Measurements from ENCODE around the gene PPP2R3A. TPM values are rescaled to one million over a fixed set of nuclear protein-coding genes. Genes with fewer than 3 reads are reported as not detected.

Gene PPP2R3A
- total and polyA plus RNA-seq, 2 donors (not counting 1 experiment from before 2014, with no cell fraction given) = 17.5 to 18.3 TPM

- peaks cover 97% of the 10 kb centered on the region for H3K79me2 ChIP-seq (ENCODE audit: control insufficient read depth, insufficient read depth, low read length)
- no peak for DNase-seq (ENCODE audit: low read depth in 2 of 2)
- no peak overlapping the region for H3K27ac ChIP-seq (ENCODE audit: insufficient read depth, low read length)
- H4K20me1 ChIP-seq (ENCODE audit: control insufficient read depth, extremely low read depth, insufficient read depth, low read length) = peaks cover 5% of the 10 kb centered on the region
- no peak overlapping the region for H3K9ac ChIP-seq (ENCODE audit: insufficient read depth, low read length)
- no peaks in the 10 kb centered on the region for H3K27me3 ChIP-seq (ENCODE audit: control insufficient read depth, insufficient read depth, low read length)
- peaks cover 4% of the 10 kb centered on the region for H3K4me1 ChIP-seq (ENCODE audit: control insufficient read depth, extremely low read depth, insufficient read depth, low read length)
- no peaks in the 10 kb centered on the region for H3K36me3 ChIP-seq (ENCODE audit: control insufficient read depth, insufficient read depth, low read length)
- no peak overlapping the region for H2AFZ ChIP-seq (ENCODE audit: low read length)
- TF ChIP-seq CTCF (conservative IDR thresholded peaks at IDR 0.05 in 1 of 2, IDR thresholded peaks at IDR 0.05 in 1 of 2; ENCODE audit: low read depth in 1 of 2, low read length in 2 of 2) = no peak
- no peak for TF ChIP-seq EZH2 (IDR thresholded peaks at IDR 0.05; ENCODE audit: low read length, missing control alignments)
- no peak overlapping the region for H3K4me3 ChIP-seq (replicated peaks in 1 of 4; ENCODE audit: control extremely low read depth in 1 of 4, insufficient read depth in 1 of 4, low read depth in 3 of 4, low read length in 4 of 4)
- H3K4me2 ChIP-seq (ENCODE audit: extremely low read depth, insufficient read depth, low read length) = no peak overlapping the region
- H3K9me3 ChIP-seq (ENCODE audit: control insufficient read depth, insufficient read depth, low read depth, low read length) = no peaks in the 10 kb centered on the region
Observed at GRCh38 chr3:136181741-136182140, 216.2 kb downstream of the PPP2R3A start.

GRCh38 chr3:136184703-136185102 lies 219.2 kb downstream of the PPP2R3A start:
- Histone ChIP-seq H3K27ac (ENCODE audit: insufficient read depth, low read length) (no peak overlapping the region), H3K9me3 (ENCODE audit: control insufficient read depth, insufficient read depth, low read depth, low read length) (no peaks in the 10 kb centered on the region), H3K9ac (ENCODE audit: insufficient read depth, low read length) (no peak overlapping the region), H3K4me1 (ENCODE audit: control insufficient read depth, extremely low read depth, insufficient read depth, low read length) (peaks cover 7% of the 10 kb centered on the region), H3K79me2 (ENCODE audit: control insufficient read depth, insufficient read depth, low read length) (peaks cover 97% of the 10 kb centered on the region), H4K20me1 (ENCODE audit: control insufficient read depth, extremely low read depth, insufficient read depth, low read length) (peaks cover 3% of the 10 kb centered on the region), H2AFZ (ENCODE audit: low read length) (no peak overlapping the region), H3K4me3 (replicated peaks in 1 of 4; ENCODE audit: control extremely low read depth in 1 of 4, insufficient read depth in 1 of 4, low read depth in 3 of 4, low read length in 4 of 4) (no peak overlapping the region), H3K4me2 (ENCODE audit: extremely low read depth, insufficient read depth, low read length) (no peak overlapping the region), H3K27me3 (ENCODE audit: control insufficient read depth, insufficient read depth, low read length) (no peaks in the 10 kb centered on the region), H3K36me3 (ENCODE audit: control insufficient read depth, insufficient read depth, low read length) (no peaks in the 10 kb centered on the region)
- DNase-seq (ENCODE audit: low read depth in 2 of 2) = peak in 1 of 2 donors; percentile 56
- TF ChIP-seq CTCF (conservative IDR thresholded peaks at IDR 0.05 in 1 of 2, IDR thresholded peaks at IDR 0.05 in 1 of 2; ENCODE audit: low read depth in 1 of 2, low read length in 2 of 2) (no peak), EZH2 (IDR thresholded peaks at IDR 0.05; ENCODE audit: low read length, missing control alignments) (no peak)

- TF ChIP-seq CTCF (conservative IDR thresholded peaks at IDR 0.05 in 1 of 2, IDR thresholded peaks at IDR 0.05 in 1 of 2; ENCODE audit: low read depth in 1 of 2, low read length in 2 of 2) = no peak
- no peak for TF ChIP-seq EZH2 (IDR thresholded peaks at IDR 0.05; ENCODE audit: low read length, missing control alignments)
- peaks cover 99% of the 10 kb centered on the region for H3K79me2 ChIP-seq (ENCODE audit: control insufficient read depth, insufficient read depth, low read length)
- no peaks in the 10 kb centered on the region for H3K36me3 ChIP-seq (ENCODE audit: control insufficient read depth, insufficient read depth, low read length)
- H3K4me1 ChIP-seq (ENCODE audit: control insufficient read depth, extremely low read depth, insufficient read depth, low read length) = peaks cover 7% of the 10 kb centered on the region
- no peak overlapping the region for H3K27ac ChIP-seq (ENCODE audit: insufficient read depth, low read length)
- no peaks in the 10 kb centered on the region for H3K27me3 ChIP-seq (ENCODE audit: control insufficient read depth, insufficient read depth, low read length)
- no peaks in the 10 kb centered on the region for H3K9me3 ChIP-seq (ENCODE audit: control insufficient read depth, insufficient read depth, low read depth, low read length)
- H4K20me1 ChIP-seq (ENCODE audit: control insufficient read depth, extremely low read depth, insufficient read depth, low read length) = peaks cover 5% of the 10 kb centered on the region
- H3K4me2 ChIP-seq (ENCODE audit: extremely low read depth, insufficient read depth, low read length) = peak overlapping the region; percentile 23
- no peak overlapping the region for H2AFZ ChIP-seq (ENCODE audit: low read length)
- no peak for DNase-seq (ENCODE audit: low read depth in 2 of 2)
- no peak overlapping the region for H3K4me3 ChIP-seq (replicated peaks in 1 of 4; ENCODE audit: control extremely low read depth in 1 of 4, insufficient read depth in 1 of 4, low read depth in 3 of 4, low read length in 4 of 4)
- H3K9ac ChIP-seq (ENCODE audit: insufficient read depth, low read length) = no peak overlapping the region
Observed at GRCh38 chr3:136186344-136186743, 220.8 kb downstream of the PPP2R3A start.

Data from fibroblast of lung (primary cell).